AG04449 (cell line): ENCODE data around the gene UBE2E1.

Experiments used
- CTCF ChIA-PET: fragments of 350-600 bp; formaldehyde crosslinking; extraction: SDS; loops from one replicate; lab custom pipeline; 2021; ENCODE audit warnings: antibody characterized with exemption; lab: Yijun Ruan, JAX
- POLR2A ChIA-PET: fragments of 400-600, 350-600 bp; formaldehyde crosslinking; extraction: SDS; loops from one replicate; lab custom pipeline; 2020; ENCODE audit warnings: antibody characterized with exemption, inconsistent platforms; lab: Yijun Ruan, JAX
- DNase-seq: peaks from one replicate; pipeline ENCODE4 v3.0.0-alpha.2; 2010; ENCODE audit warnings: low read depth, low spot score
- H3K4me3 ChIP-seq: 2 replicates; pipeline ENCODE4 v1.5.1; 2011; ENCODE audit warnings: low read depth, mild to moderate bottlenecking, control low read depth, low read length
- TF ChIP-seq, protein P1 (sequence below): IDR thresholded peaks from one replicate; pipeline ENCODE4 v1.5.1; 2011; ENCODE audit warnings: mild to moderate bottlenecking, moderate library complexity, low read length, control low read depth, inconsistent platforms; ENCODE audit not compliant: insufficient read depth; ENCODE audit errors: missing control alignments

The UBE2E1 gene

DNA sequence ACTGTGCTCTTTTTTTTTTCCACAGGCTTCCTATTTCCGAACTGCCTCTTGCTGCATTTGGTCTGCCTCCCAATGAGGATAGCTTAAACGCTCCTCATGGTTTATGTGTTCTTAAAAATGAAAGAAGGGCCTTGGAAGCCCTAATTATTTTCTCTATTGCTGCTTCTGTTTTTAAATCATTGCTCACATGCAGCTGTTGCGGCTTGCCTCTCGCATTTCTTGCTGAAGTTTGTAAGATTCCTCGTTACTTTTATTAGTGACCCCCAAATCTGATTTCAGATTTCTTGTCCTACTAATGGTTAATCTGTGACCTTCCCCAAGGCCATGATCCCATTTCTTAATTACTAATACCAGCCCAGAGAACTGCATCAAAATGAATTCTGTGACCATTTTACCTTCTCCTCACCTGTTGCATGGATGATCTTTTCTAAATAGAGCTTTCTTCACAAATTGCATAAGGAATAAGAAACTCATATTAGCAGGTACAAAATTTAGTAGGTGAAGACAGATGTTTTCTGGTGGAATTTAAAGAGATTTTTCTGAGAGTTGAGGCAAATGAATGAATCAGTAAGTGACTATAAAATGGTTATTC is 1.8 kb downstream of the UBE2E1 start:
- peak overlapping the region; percentile 73 for H3K4me3 ChIP-seq
- peak; percentile 7 for DNase-seq
- CTCF ChIA-PET: no interaction called here
- TF ChIP-seq, protein P1, sequence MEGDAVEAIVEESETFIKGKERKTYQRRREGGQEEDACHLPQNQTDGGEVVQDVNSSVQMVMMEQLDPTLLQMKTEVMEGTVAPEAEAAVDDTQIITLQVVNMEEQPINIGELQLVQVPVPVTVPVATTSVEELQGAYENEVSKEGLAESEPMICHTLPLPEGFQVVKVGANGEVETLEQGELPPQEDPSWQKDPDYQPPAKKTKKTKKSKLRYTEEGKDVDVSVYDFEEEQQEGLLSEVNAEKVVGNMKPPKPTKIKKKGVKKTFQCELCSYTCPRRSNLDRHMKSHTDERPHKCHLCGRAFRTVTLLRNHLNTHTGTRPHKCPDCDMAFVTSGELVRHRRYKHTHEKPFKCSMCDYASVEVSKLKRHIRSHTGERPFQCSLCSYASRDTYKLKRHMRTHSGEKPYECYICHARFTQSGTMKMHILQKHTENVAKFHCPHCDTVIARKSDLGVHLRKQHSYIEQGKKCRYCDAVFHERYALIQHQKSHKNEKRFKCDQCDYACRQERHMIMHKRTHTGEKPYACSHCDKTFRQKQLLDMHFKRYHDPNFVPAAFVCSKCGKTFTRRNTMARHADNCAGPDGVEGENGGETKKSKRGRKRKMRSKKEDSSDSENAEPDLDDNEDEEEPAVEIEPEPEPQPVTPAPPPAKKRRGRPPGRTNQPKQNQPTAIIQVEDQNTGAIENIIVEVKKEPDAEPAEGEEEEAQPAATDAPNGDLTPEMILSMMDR: no peak
- POLR2A ChIA-PET: interaction anchor here (0.5 to 1.3 kb wide), 3 partner anchors 74 to 140 kb away, joined by 3 read pairs; partner anchors contain the start of genes NKIRAS1 and RPL15

DNA sequence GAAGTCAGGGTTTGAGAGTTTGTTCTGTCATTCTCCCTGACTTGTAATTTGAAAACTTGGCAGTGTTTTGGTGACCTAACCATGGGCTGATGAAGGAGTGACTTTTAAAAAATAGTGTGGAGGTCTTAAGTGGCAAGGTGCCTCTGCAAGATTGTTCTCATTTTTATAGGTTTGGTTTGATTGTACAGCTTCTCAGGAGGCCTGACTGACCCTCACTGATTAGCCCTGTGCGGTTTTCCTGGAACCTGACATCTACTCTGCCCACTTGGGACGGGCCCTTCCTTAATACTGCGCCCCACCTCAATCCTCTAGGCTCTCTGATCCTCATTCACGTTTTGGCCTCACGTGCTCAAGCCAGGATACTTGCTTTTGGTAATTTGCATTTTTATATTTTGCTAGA is 2.8 kb downstream of the UBE2E1 start:
- DNase-seq: no peak
- no peak overlapping the region for H3K4me3 ChIP-seq
- TF ChIP-seq, protein P1: no peak
- CTCF ChIA-PET: no interaction called here
- POLR2A ChIA-PET: no interaction called here

DNA sequence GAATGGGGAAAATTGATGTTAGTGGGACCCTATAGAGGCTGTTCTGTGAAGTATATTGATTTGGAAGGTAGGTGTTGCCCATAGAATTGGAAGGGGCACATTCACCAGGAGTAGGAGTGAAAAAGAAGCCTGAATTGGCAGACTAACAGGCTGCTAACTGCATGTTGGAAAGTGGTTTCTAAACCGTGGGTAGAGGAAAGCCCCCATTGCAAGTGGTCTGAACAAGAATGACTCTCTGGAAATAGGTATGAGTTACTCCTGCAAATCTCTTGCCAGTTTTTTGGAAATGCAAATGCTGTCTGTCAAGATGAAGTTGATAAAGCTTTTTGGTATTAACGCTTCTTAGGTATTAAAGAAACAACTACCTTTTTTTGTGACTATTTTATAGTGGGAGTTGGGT is 3.5 kb downstream of the UBE2E1 start:
- ChIA-PET POLR2A (interaction anchor here (1.7 kb wide), 1 partner anchor 107 kb away, joined by 5 read pairs; the partner anchor contains the start of genes NKIRAS1 and RPL15), CTCF (interaction anchor here (1.2 kb wide), 1 partner anchor 22 kb away, joined by 3 read pairs; no protein-coding TSS in a partner anchor)
- TF ChIP-seq, protein P1: no peak
- no peak overlapping the region for H3K4me3 ChIP-seq
- no peak for DNase-seq

DNA sequence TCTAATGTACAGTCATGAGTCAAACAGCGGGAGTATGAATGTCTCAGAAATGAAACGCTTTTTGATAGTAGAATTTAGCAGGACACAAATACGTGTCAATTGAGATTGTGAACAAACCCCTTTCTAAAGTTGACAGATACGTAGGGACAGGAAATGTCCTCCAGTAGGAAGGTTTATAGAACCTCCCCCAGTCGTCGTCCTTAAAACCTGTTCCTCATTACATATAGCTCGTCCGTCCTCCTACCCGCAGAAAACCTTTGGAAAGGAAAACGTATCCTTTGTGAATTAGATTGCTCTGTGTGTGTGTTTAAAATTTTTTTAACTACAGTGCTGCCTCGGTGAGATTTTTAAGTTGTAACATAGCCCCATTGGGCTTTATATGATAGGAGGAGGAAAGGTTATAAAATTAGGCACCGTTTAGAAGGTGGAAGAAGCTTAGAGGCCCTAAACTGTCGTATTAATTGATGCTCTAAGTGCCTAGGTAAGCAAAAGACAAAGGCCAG is 4.1 kb downstream of the UBE2E1 start:
- POLR2A ChIA-PET: interaction anchor here (1.7 kb wide), 1 partner anchor 107 kb away, joined by 5 read pairs; the partner anchor contains the start of genes NKIRAS1 and RPL15
- CTCF ChIA-PET: interaction anchor here (1.2 kb wide), 1 partner anchor 22 kb away, joined by 3 read pairs; no protein-coding TSS in a partner anchor

DNA sequence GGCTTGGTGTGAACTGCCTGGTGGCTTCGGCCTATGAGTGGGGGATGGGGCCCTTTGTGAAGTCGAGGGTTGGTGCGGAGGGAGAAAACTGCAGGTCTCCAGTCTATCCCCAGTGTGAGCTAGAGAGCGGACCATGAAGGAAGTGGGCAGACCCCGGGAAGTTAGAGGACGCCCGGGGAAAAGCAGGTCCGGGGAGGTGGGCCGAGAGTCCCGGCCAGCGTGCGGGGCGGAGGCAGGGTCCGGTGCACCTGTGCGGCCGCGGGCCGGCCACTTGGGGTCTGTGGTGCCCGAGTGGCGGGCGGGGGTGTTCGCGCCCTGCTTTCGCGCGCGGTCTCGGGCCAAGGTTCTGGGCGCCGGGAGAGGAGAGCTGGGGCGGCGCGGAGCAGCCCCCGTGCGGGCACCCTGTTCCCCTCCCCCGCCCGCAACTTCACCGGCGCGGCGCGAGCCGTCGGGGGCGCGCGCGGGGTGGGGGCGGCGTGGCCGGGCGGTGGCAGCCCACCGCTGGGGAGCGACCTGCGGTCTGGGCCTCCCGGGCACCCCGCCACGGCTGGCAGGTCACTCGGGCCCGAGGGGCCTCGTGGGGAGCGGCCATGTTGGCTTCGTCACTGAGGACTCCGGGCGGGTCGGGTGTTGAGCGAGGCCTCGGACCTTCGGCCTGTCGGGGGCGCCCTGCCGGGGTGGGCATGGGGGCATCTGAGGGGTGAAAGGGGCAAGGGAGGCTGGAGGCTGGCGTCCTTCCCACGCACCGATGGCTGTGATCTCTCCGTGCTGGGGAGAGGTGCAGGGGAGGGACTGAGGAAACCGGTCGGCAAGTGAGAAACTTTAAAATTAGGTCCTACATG is 4.8 kb downstream of the UBE2E1 start:
- H3K4me3 ChIP-seq: peak overlapping the region; percentile 60
- CTCF ChIA-PET: no interaction called here
- no peak for DNase-seq
- TF ChIP-seq, protein P1: peak; percentile 10
- POLR2A ChIA-PET: interaction anchor here (1.7 kb wide), 1 partner anchor 106 kb away, joined by 5 read pairs; the partner anchor contains the start of genes NKIRAS1 and RPL15

More for the DNA sequence above, 4.1 kb downstream of the UBE2E1 start:
- DNase-seq: no peak
- TF ChIP-seq, protein P1: no peak
- H3K4me3 ChIP-seq: peak overlapping the region; percentile 60
